Inflammatory macrophage (primary cell): ENCODE data around the gene VMAC.

Experiments used
- DNase-seq, 2 donors: peaks; one replicate each; pipeline ENCODE4 v3.0.0-alpha.2; 2020 to 2022

Gene VMAC

DNA sequence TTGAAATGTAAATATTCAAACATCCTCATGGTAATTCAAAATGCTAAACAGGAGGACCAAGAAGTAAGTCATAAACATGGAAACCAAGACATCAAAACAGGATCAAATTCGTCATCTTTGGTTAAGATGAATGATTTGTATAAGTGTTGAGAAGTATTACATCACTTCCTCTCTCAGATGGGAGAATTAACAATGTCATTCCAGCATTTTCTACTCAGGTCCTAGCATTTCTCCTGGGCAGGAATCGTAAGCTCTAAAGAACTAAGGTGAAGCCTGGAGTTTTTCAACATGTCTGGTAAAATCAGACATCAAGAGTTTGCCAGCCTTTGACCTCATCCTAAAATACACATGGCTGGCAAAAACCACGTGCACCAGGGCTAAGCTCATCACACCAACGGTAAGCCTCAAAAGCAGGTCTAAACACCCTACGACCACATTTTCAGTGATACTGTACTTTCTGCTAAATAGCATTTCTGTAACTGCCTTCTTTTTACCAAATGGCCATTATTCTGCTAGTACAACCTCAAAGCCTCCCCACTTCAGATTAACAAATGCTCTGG lies 48.4 kb downstream of the VMAC start:
- peak in 1 of 2 donors; percentile 16 for DNase-seq

DNA sequence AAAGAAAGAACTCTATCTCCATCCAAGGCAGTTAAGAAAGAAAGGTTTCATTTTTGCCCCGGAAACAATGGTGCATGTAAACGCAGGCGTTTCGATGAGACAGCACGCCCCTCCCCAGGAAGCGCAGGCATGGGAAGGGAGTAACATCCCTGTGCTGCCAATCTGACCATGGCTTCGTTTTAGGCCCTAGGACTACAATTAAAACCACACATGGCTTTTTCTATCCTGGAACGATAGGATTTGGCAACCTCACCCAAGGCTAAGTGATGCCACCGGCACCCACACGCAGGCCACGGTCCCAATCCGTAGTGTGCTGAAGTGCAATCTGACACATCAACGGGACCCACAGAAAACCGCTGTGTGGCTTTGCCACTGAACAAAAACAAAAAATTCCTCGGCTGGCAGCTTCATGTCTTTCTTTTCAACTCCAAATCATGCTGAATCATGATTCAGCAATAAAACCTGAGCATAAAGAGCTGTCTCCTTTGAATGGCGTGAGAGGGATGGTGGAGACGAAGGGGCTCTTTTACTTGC lies 49.1 kb downstream of the VMAC start:
- peak; percentile 44 to 63 for DNase-seq

DNA sequence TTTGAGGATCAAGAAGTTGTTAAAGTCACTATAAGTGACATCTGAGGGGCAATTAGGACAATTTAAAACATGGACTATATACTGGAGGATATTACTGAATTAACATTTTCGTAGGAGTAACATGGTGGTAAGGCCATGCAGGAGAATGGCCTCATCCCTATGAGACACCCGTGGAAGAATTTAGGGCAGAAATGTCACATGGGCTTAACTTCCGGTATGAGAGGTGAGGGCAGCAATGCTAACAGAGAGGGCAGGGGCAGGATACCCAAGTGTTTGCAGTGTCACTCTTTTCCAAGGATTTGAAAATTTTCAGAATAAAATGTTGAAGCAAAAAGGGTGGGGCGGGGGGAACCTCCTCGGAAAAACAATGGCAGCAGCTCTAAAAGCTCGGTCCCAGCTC lies 49.6 kb downstream of the VMAC start:
- DNase-seq = no peak

DNA sequence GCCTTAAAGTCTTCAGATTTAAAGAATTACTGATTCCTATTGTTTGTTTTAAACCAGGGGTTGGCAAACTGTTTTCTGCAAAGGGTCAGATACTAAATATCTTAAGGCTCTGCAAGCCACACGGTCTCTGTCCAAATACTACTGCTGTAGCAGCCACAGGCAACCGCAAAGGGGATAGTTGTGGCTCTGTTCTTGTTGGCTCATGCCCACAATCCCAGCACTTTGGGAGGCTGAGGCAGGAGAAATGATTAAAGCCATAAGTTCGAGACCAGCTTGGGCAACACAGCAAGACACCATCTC lies 50.9 kb downstream of the VMAC start:
- no peak for DNase-seq

DNA sequence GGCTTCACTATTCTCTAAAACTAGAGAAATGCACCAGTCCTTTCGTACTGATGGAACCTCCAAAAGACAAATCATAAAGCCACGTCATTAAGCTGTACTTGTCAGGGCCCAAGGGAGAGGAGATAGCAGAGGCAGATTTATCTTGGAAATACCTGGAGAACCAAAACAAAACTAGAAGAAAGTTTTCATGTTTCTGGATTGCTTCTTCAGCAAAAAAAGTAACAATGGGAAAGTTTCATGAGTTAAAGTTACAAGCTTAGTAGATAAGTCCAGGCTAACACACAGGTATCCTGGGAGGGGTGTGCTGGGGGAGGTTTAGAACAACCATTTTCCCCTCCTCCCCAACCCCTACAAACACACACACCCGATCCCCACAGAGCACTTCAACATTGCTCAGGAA lies 51.7 kb downstream of the VMAC start:
- no peak for DNase-seq

DNA sequence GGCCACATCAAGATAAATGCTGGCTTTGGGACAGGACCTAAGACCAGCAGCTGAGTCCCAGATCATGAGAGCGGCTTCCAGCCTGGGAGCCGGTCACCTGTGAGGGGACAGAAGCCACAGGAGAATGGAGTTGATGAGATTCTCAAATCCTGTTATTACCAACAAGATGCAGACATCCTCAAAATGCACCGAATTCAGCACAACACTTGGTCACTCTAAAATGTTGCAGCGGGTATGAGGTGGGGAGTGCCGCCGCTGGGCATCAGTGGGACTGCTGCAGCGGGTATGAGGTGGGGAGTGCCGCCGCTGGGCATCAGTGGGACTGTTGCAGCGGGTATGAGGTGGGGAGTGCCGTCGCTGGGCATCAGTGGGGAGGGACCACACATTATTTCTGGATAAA lies 52.1 kb downstream of the VMAC start:
- DNase-seq = no peak

DNA sequence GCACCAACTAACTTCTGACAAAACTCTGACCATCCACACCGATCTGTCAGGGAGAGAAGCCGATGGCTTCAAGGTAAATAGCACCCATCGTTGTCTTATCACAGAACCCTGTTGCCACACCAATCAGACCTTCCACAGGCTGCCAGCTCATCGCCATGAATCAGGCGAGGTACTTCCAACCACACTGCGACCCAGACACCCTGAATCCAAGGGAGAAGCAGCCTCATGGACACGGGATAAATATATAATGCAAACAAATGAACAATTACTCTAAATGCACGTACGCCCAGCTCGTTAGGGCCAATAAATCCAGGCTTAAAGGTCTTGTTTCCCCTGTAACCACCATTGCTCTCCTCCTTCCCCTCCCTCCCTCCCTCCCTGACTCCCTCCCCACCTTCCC lies 52.5 kb downstream of the VMAC start:
- no peak for DNase-seq

DNA sequence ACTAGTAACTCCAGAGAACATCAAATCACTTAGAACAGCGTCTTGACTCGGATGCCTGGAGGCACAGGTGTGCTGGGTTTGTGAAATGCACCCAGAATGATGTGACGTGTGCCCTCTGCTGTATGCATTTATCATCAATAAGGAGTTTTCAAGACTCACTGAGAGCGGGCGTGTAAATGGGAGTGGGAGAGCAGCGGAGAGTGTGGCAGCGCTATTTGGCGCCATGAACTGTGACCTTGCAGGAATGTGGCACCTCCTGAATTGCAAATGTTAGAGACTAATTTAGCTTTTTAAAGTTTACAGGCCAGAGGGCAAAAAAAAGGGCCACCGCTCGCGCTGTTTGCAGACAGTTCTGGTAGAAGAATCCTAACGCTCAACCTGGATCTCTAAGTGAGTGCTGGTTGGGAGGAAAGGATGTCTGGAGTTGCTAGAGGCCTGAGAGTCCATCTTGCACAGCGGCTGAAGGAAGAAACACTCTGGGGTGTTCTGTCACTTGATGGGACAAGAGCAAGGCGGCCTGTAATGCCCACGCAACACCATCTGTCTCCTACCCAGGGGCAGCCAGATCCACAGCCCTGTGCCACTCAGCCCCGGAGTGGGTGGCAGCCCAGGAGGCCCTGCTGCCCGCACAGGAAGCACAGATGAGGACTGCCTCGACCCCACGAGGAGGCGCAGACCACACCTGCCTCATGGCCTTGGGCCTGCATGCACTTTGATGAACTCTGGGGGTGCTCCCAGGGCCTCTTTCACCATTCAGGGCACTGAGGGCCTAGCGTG lies 53.6 kb downstream of the VMAC start:
- no peak for DNase-seq

DNA sequence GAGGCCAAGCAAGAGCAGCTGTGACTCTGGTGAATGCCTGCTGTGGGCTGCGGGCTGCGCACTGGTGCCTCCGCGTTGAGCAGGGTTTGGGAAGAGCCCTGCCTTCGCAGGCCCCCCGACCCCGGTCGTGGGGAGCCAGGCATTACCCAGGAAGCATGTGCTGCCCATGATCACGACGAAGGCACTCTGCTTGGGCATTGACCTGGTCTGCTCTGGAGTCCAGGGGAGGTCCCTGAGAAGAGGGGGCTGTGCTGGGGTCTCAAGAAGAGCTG lies 54.1 kb downstream of the VMAC start:
- DNase-seq = no peak

DNA sequence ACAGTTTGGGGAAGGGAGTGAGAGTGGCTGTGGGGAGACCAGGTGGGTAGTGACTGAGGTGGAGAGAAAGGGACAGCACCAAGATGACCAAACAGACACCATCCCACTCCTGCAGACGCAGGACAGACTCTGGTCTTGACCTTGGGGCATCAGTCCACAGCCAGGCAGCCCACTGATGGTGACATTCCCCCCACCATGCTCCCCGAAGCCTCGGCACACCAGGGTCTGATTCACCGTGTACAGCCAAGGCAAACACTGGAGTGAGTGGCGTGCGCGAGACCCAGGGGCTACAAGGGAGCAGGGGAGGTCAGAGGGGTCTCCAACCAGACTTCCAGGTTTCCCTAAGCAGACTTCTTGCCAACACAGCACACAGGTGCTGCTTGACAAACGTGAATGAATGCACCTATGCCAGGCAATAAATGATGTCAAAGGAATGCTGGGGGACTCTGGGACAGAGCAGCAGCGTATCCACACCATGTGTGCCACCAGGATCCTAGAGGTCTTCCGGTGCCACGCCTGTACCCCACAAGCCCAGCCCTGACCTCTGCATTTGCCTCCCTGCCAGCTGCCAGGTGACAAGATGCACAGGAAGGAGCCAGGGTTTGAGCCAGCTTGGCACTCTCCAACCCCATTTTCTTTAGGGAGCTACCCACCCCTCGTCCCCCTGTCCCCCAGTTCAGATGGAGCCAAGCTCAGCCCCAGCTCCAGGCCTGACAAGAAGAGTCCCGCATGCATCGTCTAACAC lies 54.8 kb downstream of the VMAC start:
- DNase-seq = no peak
